HG02981 (cell line): ENCODE measurements around the gene NT5DC2.

Experiments used
- ATAC-seq: cut with Tn5 transposase; IDR thresholded peaks from one replicate; pipeline ENCODE4 v1.9.1; 2021; ENCODE audit warnings: mild to moderate bottlenecking, moderate library complexity; ENCODE audit not compliant: unreplicated experiment

NT5DC2 gene

GRCh38 chr3:52512727-52513126 lies 20.9 kb downstream of the NT5DC2 start:
- ATAC-seq: no peak

DNA sequence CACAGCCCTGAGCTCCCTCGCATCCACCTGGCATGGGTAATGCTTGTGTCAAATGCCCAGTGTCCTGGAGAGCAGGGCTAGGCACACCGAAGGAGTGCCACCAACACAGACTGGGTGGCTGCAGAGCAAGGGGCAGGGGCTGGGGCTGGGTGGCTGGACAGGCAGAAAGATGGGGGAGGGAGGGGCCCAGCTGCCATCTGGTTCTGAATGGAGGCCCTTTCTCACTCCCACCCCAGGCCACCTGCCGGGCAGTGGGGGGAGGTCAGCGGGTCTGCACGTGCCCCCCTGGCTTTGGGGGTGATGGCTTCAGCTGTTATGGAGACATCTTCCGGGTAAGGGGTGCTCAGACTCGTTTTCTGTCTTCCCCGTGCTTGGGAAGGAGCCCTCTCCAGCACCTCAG lies 21.6 kb downstream of the NT5DC2 start:
- no peak for ATAC-seq

DNA sequence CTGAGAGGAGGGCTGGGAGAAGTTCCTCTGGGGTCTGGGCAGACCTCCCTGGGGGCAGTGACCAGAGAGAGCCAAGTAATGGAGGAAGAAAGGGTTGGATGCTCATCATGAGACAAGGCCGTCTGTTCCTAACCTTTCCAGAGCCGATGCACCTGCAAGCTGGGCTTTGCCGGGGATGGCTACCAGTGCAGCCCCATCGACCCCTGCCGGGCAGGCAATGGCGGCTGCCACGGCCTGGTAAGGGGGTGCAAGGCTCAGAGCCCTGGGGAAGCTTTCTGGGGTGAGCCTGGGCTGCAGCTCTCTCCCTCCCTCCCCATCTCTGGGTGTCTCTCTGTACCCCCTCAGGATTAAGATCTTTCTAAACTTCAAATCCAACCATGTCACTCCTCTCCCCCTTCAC lies 22.1 kb downstream of the NT5DC2 start:
- no peak for ATAC-seq

DNA sequence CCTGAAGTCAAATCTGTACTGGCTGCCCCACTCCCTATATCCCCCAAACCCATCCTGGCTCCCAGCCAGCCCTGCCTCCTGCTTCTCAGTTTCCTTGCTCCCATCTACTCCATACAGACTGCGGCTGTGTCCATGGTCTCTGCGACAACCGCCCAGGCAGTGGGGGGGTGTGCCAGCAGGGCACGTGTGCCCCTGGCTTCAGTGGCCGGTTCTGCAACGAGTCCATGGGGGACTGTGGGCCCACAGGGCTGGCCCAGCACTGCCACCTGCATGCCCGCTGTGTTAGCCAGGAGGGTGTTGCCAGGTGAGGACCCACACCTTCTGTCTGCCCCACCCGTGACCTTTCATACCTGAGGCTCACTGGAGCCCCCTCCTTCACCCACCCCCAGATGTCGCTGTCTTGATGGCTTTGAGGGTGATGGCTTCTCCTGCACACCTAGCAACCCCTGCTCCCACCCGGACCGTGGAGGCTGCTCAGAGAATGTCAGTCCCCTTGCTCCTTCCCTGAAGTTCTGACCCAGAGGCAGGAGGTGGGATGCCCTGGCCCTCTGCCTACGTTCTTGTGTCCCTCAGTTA lies 23.8 kb downstream of the NT5DC2 start:
- no peak for ATAC-seq

- ATAC-seq: no peak
Observed at GRCh38 chr3:52507359-52507758, 26.3 kb downstream of the NT5DC2 start.

- no peak for ATAC-seq
Observed at GRCh38 chr3:52506266-52506966, 27.2 kb downstream of the NT5DC2 start.

GRCh38 chr3:52504977-52505376 lies 28.7 kb downstream of the NT5DC2 start:
- ATAC-seq: no peak

DNA sequence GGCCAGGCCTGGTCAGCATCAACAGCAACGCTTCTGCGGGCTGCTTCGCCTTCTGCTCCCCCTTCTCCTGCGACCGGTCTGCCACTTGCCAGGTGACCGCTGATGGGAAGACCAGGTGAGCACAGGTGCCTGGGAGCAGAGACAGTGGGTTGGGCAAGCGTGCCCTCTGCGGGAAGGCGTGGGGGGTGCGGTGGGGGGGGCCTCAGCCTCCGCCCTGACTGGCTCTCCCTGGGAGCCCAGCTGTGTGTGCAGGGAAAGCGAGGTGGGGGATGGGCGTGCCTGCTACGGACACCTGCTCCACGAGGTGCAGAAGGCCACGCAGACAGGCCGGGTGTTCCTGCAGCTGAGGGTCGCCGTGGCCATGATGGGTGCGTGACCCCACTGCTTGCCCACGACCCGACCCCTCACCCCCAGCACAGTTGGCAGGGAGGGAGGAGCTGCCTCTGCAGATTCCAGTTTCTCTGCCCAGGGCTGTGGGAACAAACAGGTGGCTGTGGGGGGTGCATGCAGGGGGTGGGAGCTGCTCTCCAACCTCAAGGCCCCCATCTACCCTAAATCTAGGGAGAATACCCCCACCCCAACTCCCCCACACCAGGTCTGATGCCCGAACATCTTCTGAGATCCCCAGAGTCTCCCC lies 29.8 kb downstream of the NT5DC2 start:
- no peak for ATAC-seq

DNA sequence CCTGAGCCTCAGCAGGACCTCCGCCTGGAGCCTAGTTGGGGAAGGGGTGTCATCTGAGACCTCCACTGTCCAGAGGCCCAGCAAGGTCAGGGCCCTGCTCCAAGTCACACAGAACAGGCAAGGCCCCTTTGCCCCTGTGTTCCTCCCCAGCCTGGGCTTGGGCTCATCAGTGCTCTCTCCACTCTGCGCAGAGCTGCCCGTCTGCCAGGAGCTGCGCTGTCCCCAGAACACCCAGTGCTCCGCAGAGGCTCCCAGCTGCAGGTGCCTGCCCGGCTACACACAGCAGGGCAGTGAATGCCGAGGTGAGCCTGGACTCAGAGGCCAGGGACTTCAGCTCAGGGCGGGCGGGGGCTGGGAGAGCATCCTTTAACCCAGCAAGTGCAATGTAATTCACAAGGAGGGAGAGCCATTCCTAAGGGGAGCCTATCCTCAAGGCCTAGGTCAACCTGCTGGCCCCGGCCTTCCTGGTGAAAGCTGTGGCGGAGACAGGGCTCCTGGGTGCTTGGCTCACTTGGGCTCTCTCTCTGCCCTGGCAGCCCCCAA lies 30.8 kb downstream of the NT5DC2 start:
- ATAC-seq: no peak

DNA sequence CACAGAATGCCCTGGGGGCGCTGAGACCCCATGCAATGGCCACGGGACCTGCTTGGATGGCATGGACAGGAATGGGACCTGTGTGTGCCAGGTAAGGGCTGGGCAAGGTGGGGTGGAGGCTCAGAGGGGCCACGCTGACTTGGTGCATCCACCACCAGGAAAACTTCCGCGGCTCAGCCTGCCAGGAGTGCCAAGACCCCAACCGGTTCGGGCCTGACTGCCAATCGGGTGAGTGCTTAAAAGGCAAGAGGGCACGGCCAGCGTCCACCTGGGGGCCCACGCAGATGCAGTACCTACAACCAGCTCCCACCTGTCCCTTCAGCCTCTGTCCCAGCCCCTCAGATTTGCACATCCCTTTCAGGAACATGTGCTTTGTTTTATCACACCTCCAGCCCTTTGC lies 31.7 kb downstream of the NT5DC2 start:
- no peak for ATAC-seq

DNA sequence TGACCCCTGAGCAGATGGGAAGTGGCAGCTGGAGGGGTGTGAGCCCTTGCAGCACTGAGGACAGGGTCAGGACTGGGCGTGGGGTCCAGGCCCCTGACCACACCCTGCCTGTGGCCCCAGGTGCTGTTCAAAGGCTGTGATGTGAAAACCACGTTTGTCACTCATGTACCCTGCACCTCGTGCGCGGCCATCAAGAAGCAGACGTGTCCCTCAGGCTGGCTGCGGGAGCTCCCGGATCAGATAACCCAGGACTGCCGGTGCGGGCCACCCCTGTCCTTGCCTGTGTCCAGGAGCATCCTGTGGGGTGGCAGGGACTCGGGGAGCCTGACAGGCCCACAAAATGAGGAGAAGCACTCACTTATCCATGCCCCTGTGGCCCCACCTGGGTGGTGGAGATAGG lies 32.6 kb downstream of the NT5DC2 start:
- ATAC-seq: no peak

- no peak for ATAC-seq
Observed at GRCh38 chr3:52498137-52499054, 35.3 kb downstream of the NT5DC2 start.

GRCh38 chr3:52495777-52496602 lies 37.7 kb downstream of the NT5DC2 start:
- ATAC-seq: no peak

GRCh38 chr3:52494886-52495495 lies 38.7 kb downstream of the NT5DC2 start, which contains the start of gene STAB1:
TSS of gene STAB1 (plus strand) at chr3:52495338. CDS start at chr3:52495414, 76 bp downstream.
- ATAC-seq: no peak

DNA sequence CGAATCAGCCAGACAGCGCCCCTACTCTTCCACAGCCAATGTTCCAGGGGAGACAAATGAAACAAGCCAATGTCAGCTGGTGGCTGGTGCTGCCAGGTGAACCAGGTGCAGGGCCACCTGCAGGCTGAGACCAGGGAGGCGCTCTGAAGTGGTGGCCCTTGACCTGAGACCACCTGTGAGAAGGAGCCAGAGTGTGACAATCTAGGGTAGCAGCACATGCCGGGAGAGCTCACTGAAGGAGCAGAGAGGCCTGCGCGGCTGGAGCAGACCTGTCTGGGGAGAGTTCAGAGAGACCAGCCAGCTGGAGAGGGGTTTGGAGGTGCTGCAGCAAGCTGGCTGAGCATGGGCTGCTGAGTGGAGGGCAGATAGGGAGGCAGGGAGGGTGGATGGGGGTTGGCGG lies 39.2 kb downstream of the NT5DC2 start:
- no peak for ATAC-seq

DNA sequence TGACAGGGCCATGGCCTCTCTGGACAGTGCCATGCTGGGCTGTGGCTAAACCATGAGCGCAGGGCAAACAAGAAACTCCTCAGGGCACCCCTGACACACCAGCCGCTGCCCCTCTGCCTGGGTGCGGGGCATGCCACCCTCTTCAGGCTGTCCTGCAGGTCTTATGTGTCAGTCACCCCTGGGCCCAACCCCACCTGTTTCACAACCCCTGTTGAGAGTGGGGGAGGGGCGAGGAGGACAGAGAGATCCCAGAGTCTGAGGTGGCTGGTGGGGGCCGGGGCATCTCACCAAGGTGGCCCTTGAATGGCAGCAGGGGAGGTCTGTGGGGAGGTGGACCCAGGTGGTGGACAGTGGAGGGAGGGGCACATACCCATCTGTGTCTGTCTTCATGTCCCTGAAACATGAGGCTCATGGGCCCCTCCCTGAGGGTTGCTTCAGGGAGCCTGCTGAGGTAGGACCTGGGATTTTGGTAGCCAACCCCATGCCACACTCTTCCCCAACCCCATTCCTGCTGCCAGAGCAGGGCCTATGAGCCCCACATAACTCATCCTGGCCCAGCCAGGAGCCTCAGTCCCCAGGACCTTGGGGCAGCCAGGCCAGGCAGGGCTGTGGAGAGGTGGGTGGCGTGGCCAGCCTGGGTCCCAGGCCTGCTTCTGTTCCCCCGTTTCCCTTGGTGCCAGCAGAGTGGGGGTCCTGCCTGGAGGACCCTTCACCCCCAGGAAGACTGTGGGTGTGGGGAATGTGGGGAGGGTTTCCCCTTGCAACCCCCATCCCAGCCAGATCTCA lies 40.2 kb downstream of the NT5DC2 start:
- no peak for ATAC-seq

DNA sequence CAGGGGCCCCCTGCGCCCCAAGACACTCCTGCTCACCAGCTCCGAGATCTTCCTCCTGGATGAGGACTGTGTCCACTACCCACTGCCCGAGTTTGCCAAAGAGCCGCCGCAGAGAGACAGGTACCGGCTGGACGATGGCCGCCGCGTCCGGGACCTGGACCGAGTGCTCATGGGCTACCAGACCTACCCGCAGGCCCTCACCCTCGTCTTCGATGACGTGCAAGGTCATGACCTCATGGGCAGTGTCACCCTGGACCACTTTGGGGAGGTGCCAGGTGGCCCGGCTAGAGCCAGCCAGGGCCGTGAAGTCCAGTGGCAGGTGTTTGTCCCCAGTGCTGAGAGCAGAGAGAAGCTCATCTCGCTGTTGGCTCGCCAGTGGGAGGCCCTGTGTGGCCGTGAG lies 41.6 kb downstream of the NT5DC2 start:
- ATAC-seq: no peak

DNA sequence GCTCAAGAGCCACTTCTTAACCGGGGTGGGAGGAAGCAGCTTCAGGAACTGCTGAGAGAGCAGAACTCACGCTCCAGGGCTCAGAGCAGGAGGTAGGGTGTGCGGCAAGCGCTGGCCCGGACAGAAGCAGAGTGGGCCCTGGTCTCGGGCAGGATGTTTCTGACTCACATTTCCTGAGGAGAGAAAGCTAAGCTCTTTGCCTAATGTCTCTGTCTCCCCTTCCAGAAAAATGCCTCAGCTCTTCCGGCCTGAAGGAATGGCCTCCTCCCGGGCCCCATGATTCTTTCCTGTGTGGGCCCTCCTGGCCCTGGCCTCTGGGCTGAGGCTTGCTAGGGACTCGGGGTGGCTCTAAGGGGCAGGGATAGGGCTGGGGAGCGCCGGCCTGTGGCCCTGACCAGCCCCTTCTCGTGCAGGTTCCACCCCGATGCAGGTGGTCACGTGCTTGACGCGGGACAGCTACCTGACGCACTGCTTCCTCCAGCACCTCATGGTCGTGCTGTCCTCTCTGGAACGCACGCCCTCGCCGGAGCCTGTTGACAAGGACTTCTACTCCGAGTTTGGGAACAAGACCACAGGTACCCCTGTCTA lies 42.6 kb downstream of the NT5DC2 start:
- no peak for ATAC-seq
